Epithelial cell of proximal tubule (primary cell): ENCODE measurements around the gene ST6GALNAC3. TPM values are rescaled to one million over a fixed set of nuclear protein-coding genes. Genes with fewer than 3 reads are reported as not detected.

ENCODE experiments used
- DNase-seq: peaks from one replicate; pipeline ENCODE4 v3.0.0-alpha.2; 2011; ENCODE audit warnings: low read depth
- H3K4me3 ChIP-seq: 2 replicates; pipeline ENCODE4 v1.5.1; 2011; ENCODE audit warnings: low read depth, mild to moderate bottlenecking, low read length
- CTCF ChIP-seq: conservative IDR thresholded peaks from 2 replicates; pipeline ENCODE4 v1.5.1; 2012; ENCODE audit warnings: low read depth, mild to moderate bottlenecking, low read length
- total RNA-seq: library from RNA; depleted of rRNA; stranded (reverse); fragments of >200 nt; gene quantifications from 2 replicates; pipeline ENCODE4 v1.2.3, GENCODE V29; 2015

The ST6GALNAC3 gene
- total RNA-seq, 1 donor from 2014 or later: 0.75 TPM

- TF ChIP-seq CTCF: no peak
- no peak for DNase-seq
Measured at GRCh38 chr1:76430531-76430930, 356.0 kb downstream of the ST6GALNAC3 start.

GRCh38 chr1:76433526-76433925, 359.0 kb downstream of the ST6GALNAC3 start:
- no peak overlapping the region for H3K4me3 ChIP-seq
- peak; percentile 10 for DNase-seq
- TF ChIP-seq CTCF: no peak

More at GRCh38 chr1:76430531-76430930, 356.0 kb downstream of the ST6GALNAC3 start:
- H3K4me3 ChIP-seq: no peak overlapping the region

GRCh38 chr1:76443217-76443616, 368.7 kb downstream of the ST6GALNAC3 start:
- no peak overlapping the region for H3K4me3 ChIP-seq
- no peak for TF ChIP-seq CTCF
- no peak for DNase-seq

GRCh38 chr1:76444773-76445172, 370.2 kb downstream of the ST6GALNAC3 start:
- DNase-seq: no peak
- no peak for TF ChIP-seq CTCF
- no peak overlapping the region for H3K4me3 ChIP-seq

- DNase-seq: no peak
- H3K4me3 ChIP-seq: no peak overlapping the region
- no peak for TF ChIP-seq CTCF
Measured at GRCh38 chr1:76450229-76450628, 375.7 kb downstream of the ST6GALNAC3 start.

- no peak overlapping the region for H3K4me3 ChIP-seq
- no peak for DNase-seq
- TF ChIP-seq CTCF: no peak
Measured at GRCh38 chr1:76463278-76463677, 388.7 kb downstream of the ST6GALNAC3 start.

- no peak for TF ChIP-seq CTCF
- DNase-seq: no peak
- no peak overlapping the region for H3K4me3 ChIP-seq
Measured at GRCh38 chr1:76463849-76464248, 389.3 kb downstream of the ST6GALNAC3 start.
